HG02981 (cell line): ENCODE measurements around the gene LRCOL1.

ENCODE experiments used
- ATAC-seq: cut with Tn5 transposase; IDR thresholded peaks from one replicate; pipeline ENCODE4 v1.9.1; 2021; ENCODE audit warnings: mild to moderate bottlenecking, moderate library complexity; ENCODE audit not compliant: unreplicated experiment

LRCOL1 gene

GRCh38 chr12:132620113-132620898, 9.9 kb upstream of the LRCOL1 start:
- ATAC-seq: no peak

- ATAC-seq: no peak
These were observed 9.2 kb upstream of the LRCOL1 start for GRCh38 chr12:132619386-132620112.

GRCh38 chr12:132619071-132619385, 8.6 kb upstream of the LRCOL1 start:
- no peak for ATAC-seq

- no peak for ATAC-seq
These were observed 8.3 kb upstream of the LRCOL1 start, which contains the start of gene P2RX2 for GRCh38 chr12:132618683-132619043. TSS of gene P2RX2 (plus strand) at chr12:132618776. CDS start at chr12:132618817, 41 bp downstream.

DNA sequence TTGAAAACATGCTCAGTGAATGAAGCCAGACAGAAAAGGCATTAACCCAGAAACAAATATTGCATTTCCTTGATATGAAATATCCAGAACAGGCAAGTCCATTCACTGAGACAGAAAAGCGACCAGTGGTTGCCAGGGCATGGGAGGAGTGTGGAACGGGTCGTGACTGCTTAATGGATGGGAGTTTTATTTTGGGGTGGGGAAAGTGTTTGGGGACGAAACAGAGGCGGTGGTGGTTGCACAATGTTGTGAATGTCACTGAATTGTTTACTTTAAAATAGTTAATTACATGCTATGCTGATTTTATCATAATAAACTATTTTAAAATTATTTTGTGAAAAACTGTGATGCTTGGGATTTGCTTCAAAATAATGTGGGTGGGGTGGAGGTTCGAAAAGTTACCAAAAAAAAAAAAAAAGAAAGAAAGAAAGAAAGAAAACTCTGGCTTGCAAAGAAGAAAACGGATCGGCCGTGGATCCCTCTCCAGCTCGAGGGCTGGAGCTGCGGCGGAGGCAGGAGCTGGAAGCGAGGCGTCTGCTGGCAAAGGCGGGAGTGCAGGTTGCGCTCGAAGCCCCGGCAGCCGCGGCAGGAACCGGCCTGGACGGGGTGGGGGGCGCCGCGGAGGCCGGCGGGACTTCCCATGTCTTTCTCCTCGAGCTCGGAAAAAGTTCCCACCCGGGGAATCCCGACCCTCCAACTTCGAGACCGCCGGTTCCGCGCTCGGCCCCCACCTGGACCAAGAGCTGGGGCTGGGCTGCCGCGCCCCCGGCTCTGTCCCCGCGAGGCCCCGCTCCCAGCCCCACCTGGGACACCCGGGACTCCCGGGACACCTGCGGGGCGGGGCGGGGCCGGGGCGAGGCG, 7.7 kb upstream of the LRCOL1 start:
- ATAC-seq: no peak

DNA sequence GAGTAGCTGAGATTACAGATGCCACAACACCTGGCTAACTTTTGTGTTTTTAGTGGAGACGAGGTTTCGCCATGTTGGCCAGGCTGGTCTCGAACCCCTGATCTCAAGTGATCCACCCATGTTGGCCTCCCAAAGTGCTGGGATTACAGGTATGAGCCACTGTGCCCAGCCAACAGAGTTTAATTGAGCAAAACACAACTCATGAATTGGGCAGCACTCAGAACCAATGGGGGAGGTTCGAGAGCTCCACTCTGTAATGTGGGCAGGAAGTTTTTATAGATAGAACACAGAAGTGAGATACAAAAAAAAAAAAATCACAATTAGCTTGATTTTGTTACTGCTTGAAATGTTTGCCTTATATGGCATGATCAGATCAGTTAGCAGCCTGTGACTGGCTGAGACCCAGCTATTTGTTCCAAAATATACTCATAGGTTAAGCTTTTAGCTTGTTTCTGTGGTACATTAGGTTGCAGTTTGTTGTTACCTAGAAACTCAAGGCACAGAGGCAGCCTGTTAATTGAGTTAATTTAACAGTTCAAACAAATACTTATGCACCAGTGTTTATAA, 6.8 kb upstream of the LRCOL1 start:
- ATAC-seq: no peak

DNA sequence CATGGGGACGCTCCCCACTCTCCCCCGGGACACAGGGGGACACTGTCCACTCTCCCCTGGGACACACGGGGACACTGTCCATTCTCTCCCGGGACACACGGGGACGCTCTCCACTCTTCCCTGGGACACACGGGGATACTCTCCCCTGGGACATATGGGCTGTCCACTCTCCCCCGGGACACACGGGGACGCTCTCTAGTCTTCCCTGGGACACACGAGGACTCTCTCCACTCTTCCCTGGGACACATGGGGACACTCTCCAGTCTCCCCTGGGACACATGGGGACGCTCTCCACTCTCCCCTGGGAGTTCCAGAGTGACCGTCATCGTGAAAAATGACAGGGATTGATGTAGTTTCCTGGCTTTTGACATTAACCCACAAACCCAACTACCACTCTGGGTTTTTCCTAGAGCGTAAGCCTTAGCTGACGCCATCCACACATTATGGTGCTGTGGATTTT, 5.2 kb upstream of the LRCOL1 start:
- ATAC-seq: no peak

- no peak for ATAC-seq
These were observed 4.6 kb upstream of the LRCOL1 start for GRCh38 chr12:132614861-132615578.

- no peak for ATAC-seq
These were observed 3.6 kb upstream of the LRCOL1 start for GRCh38 chr12:132614029-132614428.

DNA sequence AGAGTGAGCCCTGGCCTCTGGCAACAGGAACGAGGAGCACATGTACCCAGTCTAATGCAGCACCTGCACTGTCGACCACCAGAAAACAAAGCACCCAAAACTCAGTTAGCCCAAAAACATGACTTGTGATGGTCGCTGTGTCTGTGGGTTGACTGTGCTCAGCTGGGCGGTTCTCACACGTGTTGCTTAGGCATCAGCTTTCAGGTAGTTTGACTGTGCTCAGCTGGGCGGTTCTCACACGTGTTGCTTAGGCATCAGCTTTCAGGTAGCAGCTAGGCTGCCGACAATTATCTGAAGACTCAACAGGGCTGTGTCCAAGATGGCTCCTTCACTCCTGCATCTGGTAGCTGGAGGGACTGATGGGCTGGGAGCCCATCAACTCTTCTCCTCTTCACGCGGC, 1.2 kb upstream of the LRCOL1 start:
- ATAC-seq: no peak

- no peak for ATAC-seq
These were observed 652 bp upstream of the LRCOL1 start for GRCh38 chr12:132610866-132611602.

- no peak for ATAC-seq
These were observed 1.9 kb downstream of the LRCOL1 start for GRCh38 chr12:132608231-132609171.

GRCh38 chr12:132606927-132607326, 3.5 kb downstream of the LRCOL1 start:
- ATAC-seq: no peak

DNA sequence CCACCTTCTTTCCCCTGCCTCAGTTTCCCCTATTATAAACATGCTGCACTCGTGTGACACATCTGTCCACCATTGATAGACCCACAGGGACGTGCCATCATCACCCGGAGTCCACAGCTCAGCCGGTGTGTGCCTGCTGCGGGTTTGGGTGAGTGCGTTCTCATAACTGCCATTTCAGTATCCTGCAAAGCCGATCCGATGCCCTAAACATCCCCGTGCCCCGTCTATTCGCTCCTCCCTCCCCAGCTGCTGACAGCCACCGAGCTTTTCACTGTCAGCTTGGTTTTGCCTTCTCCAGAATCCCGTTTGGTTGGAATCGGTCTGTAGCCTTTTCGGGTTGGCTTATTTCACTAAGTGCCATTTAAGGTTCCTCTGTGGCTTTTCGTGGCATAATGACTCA, 3.9 kb downstream of the LRCOL1 start:
- ATAC-seq: no peak

GRCh38 chr12:132605892-132606291, 4.5 kb downstream of the LRCOL1 start:
- ATAC-seq: no peak

GRCh38 chr12:132604668-132605441, 5.5 kb downstream of the LRCOL1 start:
- ATAC-seq: no peak

DNA sequence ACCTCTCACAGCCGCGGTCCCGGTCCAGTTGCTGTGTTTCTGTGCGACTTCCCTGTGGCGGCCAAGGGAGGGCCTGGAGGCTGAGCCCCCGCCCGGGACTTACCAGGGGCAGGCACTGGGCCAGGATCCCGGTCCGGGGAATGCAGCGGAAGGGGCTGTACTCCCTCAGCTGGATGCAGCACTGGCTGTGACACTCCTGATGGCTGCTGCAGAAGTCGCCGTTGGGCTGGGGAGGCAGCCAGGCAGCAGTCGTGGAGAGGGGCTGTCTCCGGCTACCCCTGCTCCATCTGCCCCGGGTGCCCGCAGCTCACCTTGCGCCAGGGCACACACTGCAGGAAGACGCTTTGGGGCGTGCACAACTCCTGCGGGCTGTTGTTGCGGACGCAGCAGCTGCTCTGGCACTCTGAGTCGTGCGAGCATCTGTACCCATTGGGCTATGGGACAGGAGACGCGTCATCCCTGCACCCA, 6.2 kb downstream of the LRCOL1 start:
- no peak for ATAC-seq
